ENCODE measurements around the gene ZFP90. TPM values are rescaled to one million over a fixed set of nuclear protein-coding genes. Genes with fewer than 3 reads are reported as not detected.
A peak's percentile ranks its signal among the peaks of the same experiment; 100 is the strongest.

ZFP90 gene
- total RNA-seq, 1 experiment from 2014 or later: 30.4 TPM

DNA sequence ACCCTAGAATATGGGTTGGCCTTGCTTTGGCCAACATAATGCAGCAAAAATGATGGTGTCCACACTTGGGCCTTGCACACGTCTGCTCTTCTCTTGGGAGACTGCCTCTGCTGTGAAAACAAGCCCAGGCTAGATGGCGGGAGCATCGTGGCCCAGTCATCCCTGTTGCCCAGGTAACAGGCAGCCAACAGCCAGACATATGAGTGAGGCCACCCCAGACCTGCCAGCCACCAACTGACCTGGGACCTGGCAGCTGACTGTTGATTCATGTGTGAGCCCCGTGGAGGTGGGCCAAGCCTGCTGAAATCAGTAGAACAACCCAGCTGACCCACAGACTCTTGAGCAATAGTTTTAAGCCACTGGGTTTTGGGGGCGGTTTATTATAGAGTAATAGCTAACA lies 66.7 kb downstream of the ZFP90 start:
- BruUV-seq (replicated peaks): no TSS peak
- Mint-ChIP-seq H3K4me3 (ENCODE audit: low read depth, unreplicated experiment) (no peak overlapping the region), H3K4me1 (ENCODE audit: low read depth, unreplicated experiment) (no peaks in the 10 kb centered on the region), H3K27me3 (ENCODE audit: unreplicated experiment) (no peaks in the 10 kb centered on the region), H3K36me3 (ENCODE audit: insufficient read depth, unreplicated experiment) (peaks cover under 1% of the 10 kb centered on the region), H3K9me3 (ENCODE audit: low read depth, unreplicated experiment) (no peaks in the 10 kb centered on the region), H3K27ac (ENCODE audit: unreplicated experiment) (no peak overlapping the region)
- peak; percentile 5 for DNase-seq
- intact Hi-C loops (cut with micrococcal nuclease; ENCODE audit: unreplicated experiment): no loop called here
- CTCF ChIA-PET: interaction anchor here (0.5 to 1.0 kb wide), 2 partner anchors 50 to 91 kb away, joined by 3 read pairs; no protein-coding TSS in a partner anchor
- TF ChIP-seq, protein P1, sequence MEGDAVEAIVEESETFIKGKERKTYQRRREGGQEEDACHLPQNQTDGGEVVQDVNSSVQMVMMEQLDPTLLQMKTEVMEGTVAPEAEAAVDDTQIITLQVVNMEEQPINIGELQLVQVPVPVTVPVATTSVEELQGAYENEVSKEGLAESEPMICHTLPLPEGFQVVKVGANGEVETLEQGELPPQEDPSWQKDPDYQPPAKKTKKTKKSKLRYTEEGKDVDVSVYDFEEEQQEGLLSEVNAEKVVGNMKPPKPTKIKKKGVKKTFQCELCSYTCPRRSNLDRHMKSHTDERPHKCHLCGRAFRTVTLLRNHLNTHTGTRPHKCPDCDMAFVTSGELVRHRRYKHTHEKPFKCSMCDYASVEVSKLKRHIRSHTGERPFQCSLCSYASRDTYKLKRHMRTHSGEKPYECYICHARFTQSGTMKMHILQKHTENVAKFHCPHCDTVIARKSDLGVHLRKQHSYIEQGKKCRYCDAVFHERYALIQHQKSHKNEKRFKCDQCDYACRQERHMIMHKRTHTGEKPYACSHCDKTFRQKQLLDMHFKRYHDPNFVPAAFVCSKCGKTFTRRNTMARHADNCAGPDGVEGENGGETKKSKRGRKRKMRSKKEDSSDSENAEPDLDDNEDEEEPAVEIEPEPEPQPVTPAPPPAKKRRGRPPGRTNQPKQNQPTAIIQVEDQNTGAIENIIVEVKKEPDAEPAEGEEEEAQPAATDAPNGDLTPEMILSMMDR (IDR thresholded peaks at IDR 0.05; ENCODE audit: unreplicated experiment): no peak

DNA sequence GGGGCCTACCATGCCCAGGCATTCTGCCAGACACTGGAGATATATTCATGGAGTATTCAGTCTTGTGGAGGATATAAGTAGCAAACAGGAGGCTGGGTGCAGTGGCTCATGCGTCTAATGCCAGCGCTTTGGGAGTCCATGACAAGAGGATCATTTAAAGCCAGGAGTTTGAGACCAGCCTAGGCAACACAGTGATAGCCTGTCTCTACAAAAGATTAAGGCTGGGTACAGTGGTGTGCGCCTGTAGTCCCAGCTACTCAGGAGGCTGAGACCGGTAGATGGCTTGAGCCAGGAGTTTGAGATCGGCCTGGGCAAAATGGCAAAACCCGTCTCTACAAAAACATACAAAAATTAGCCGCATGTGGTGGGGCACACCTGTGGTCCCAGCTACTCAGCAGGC lies 68.4 kb downstream of the ZFP90 start:
- peaks cover 2% of the 10 kb centered on the region for H3K9me3 Mint-ChIP-seq (ENCODE audit: low read depth, unreplicated experiment)
- no peak overlapping the region for H3K27ac Mint-ChIP-seq (ENCODE audit: unreplicated experiment)
- TF ChIP-seq, protein P1 (IDR thresholded peaks at IDR 0.05; ENCODE audit: unreplicated experiment): no peak
- CTCF ChIA-PET: no interaction called here
- no peak overlapping the region for H3K4me3 Mint-ChIP-seq (ENCODE audit: low read depth, unreplicated experiment)
- intact Hi-C loops (cut with micrococcal nuclease; ENCODE audit: unreplicated experiment): no loop called here
- H3K36me3 Mint-ChIP-seq (ENCODE audit: insufficient read depth, unreplicated experiment): peaks cover 5% of the 10 kb centered on the region
- DNase-seq: no peak
- BruUV-seq (replicated peaks): no TSS peak
- no peaks in the 10 kb centered on the region for H3K4me1 Mint-ChIP-seq (ENCODE audit: low read depth, unreplicated experiment)
- no peaks in the 10 kb centered on the region for H3K27me3 Mint-ChIP-seq (ENCODE audit: unreplicated experiment)

DNA sequence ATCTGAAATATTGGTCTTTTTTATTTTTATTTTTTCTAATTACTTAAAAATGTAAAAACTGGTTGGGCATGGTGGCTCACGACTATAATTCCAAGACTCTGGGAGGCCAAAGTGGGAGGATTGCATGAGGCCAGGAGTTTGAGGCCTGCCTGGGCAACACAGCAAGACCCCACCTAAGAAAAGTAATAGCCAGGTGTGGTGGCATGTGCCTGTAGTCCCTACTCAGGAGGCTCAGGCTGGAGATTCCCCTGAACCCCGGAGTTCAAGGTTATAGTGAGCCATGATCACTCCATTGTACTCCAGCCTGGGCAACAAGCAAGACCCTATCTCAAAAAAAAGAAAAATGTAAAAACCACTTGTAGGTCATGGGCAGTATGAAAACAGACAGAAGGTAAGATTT lies 69.2 kb downstream of the ZFP90 start:
- H3K27me3 Mint-ChIP-seq (ENCODE audit: unreplicated experiment): no peaks in the 10 kb centered on the region
- BruUV-seq (replicated peaks): no TSS peak
- intact Hi-C loops (cut with micrococcal nuclease; ENCODE audit: unreplicated experiment): no loop called here
- no peak overlapping the region for H3K27ac Mint-ChIP-seq (ENCODE audit: unreplicated experiment)
- CTCF ChIA-PET: no interaction called here
- H3K36me3 Mint-ChIP-seq (ENCODE audit: insufficient read depth, unreplicated experiment): peaks cover 5% of the 10 kb centered on the region
- TF ChIP-seq, protein P1 (IDR thresholded peaks at IDR 0.05; ENCODE audit: unreplicated experiment): no peak
- H3K4me1 Mint-ChIP-seq (ENCODE audit: low read depth, unreplicated experiment): no peaks in the 10 kb centered on the region
- H3K4me3 Mint-ChIP-seq (ENCODE audit: low read depth, unreplicated experiment): no peak overlapping the region
- peaks cover 2% of the 10 kb centered on the region for H3K9me3 Mint-ChIP-seq (ENCODE audit: low read depth, unreplicated experiment)
- no peak for DNase-seq

DNA sequence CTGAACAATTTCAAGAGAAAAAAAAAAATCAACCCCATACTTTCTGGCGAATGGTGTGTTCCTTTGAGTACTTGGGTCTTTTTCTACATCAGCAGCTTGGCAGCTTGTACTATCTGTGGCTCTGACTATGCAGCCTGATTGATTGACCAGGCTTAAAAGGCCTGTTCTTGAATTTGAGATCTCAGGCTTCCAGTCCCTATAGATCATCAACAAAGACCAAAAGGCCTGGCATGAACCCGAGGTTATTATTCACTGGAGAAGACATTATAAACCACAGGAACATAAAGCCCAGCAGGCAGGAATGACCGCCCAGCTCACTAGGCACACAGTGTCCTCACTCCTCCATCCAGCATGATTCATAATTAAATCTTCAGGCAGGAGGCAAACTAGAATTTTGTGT lies 73.9 kb downstream of the ZFP90 start:
- intact Hi-C loops (cut with micrococcal nuclease; ENCODE audit: unreplicated experiment): no loop called here
- BruUV-seq (replicated peaks): no TSS peak
- DNase-seq: no peak
- CTCF ChIA-PET: no interaction called here
- TF ChIP-seq, protein P1 (IDR thresholded peaks at IDR 0.05; ENCODE audit: unreplicated experiment): no peak
- Mint-ChIP-seq H3K27ac (ENCODE audit: unreplicated experiment) (no peak overlapping the region), H3K27me3 (ENCODE audit: unreplicated experiment) (peaks cover 19% of the 10 kb centered on the region), H3K4me3 (ENCODE audit: low read depth, unreplicated experiment) (no peak overlapping the region), H3K36me3 (ENCODE audit: insufficient read depth, unreplicated experiment) (peaks cover 5% of the 10 kb centered on the region), H3K4me1 (ENCODE audit: low read depth, unreplicated experiment) (no peaks in the 10 kb centered on the region), H3K9me3 (ENCODE audit: low read depth, unreplicated experiment) (peaks cover 5% of the 10 kb centered on the region)

Measured in Calu3 (cell line).